Lower leg skin (tissue), 3 donors: ENCODE results near the gene NXPH3.

Experiments used
- POLR2A ChIP-seq, 2 donors: fragments of 450-650 bp; IDR thresholded peaks; one replicate each; pipeline ENCODE4 v1.6.1; 2016 to 2017; ENCODE audit warnings: antibody characterized with exemption in 2 of 2, mild to moderate bottlenecking in 1 of 2, moderate library complexity in 1 of 2
- TF ChIP-seq, protein P1 (sequence below), 3 donors: fragments of 450-650 bp; IDR thresholded peaks; one replicate each; pipeline ENCODE4 v1.5.1; 2016; ENCODE audit warnings: antibody characterized with exemption in 3 of 3, mild to moderate bottlenecking in 3 of 3, moderate library complexity in 2 of 3

DNA sequence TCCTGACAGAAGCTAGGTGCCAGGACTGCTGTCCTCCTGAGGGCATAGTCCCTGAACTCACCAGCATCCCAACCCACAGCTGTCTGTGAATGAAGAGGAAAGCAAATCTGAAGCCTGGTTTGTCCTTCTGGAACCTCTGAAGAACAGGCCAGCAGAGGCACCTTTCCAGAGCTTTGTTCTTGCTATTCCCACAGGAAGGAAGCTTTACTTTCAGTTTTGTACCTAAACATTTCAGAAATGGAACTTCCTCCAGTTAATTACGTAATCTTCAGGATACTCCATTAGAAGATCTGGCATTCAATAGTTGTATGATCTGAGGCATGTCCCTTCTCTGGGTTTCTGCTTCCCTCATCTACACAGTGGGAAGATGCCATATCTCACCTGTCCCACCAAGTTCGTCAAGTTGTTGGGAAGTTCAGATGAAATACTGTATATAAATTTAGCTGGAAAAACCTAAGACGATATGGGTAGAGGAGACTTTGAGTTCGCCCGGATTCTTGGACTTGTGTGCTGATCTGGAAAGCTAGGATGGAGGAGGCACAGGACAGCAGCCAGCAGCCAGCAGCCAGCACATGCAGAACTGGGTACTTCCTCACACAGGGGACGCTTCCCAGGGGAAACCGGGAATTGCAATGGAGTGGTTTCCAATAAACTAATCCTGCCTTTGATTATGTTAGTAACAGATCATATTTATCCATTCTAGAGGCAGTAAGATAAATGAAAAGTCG, 22.4 kb downstream of the NXPH3 start:
- TF ChIP-seq, protein P1, sequence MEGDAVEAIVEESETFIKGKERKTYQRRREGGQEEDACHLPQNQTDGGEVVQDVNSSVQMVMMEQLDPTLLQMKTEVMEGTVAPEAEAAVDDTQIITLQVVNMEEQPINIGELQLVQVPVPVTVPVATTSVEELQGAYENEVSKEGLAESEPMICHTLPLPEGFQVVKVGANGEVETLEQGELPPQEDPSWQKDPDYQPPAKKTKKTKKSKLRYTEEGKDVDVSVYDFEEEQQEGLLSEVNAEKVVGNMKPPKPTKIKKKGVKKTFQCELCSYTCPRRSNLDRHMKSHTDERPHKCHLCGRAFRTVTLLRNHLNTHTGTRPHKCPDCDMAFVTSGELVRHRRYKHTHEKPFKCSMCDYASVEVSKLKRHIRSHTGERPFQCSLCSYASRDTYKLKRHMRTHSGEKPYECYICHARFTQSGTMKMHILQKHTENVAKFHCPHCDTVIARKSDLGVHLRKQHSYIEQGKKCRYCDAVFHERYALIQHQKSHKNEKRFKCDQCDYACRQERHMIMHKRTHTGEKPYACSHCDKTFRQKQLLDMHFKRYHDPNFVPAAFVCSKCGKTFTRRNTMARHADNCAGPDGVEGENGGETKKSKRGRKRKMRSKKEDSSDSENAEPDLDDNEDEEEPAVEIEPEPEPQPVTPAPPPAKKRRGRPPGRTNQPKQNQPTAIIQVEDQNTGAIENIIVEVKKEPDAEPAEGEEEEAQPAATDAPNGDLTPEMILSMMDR (IDR thresholded peaks at IDR 0.05): no peak
- TF ChIP-seq POLR2A (IDR thresholded peaks at IDR 0.05): no peak
